Activated naive CD4-positive, alpha-beta T cell treated with anti-CD3 and anti-CD28 coated beads for 36 hours (primary cell): ENCODE data around the gene RAMP1. TPM values are rescaled to one million over a fixed set of nuclear protein-coding genes. Genes with fewer than 3 reads are reported as not detected.
"Not testable (repeated sequence)": the region's sequence is repeated elsewhere in the genome, so short reads cannot be mapped to it uniquely, and the experiment has no call there.

Experiments
- CTCF ChIA-PET: fragments of 350-600 bp; sonication (Branson Sonifier 250); formaldehyde crosslinking; loops from one replicate; lab custom pipeline; 2021; ENCODE audit warnings: antibody characterized with exemption; lab: Charles Lee
- DNase-seq: peaks from one replicate; pipeline ENCODE4 v3.0.0-alpha.2; 2020
- H3K27ac Mint-ChIP-seq: one replicate; pipeline ENCODE4 v1.8.0; 2021; ENCODE audit warnings: mild to moderate bottlenecking, mixed read lengths
- H3K27me3 Mint-ChIP-seq: one replicate; pipeline ENCODE4 v1.8.0; 2021; ENCODE audit warnings: low read depth, mixed read lengths
- H3K36me3 Mint-ChIP-seq: one replicate; pipeline ENCODE4 v1.8.0; 2021; ENCODE audit warnings: low read depth, mixed read lengths
- H3K4me1 Mint-ChIP-seq: one replicate; pipeline ENCODE4 v1.8.0; 2021; ENCODE audit warnings: low read depth, mixed read lengths
- H3K4me3 Mint-ChIP-seq: one replicate; pipeline ENCODE4 v1.8.0; 2021; ENCODE audit warnings: mild to moderate bottlenecking, moderate library complexity, mixed read lengths
- H3K9me3 Mint-ChIP-seq: one replicate; pipeline ENCODE4 v1.8.0; 2021; ENCODE audit warnings: mixed read lengths
- intact Hi-C: fragments of 100-400 bp; cut with micrococcal nuclease; formaldehyde crosslinking; loops from one replicate; pipeline ENCODE4 v1.15.1; 2023
- total RNA-seq, 2 experiments: library from RNA; stranded (reverse); gene quantifications; one replicate each; pipeline ENCODE4 v1.2.3, GENCODE V29; 2021

RAMP1 gene
- total RNA-seq, 2 experiments from 2014 or later = 0.62 to 0.69 TPM

DNA sequence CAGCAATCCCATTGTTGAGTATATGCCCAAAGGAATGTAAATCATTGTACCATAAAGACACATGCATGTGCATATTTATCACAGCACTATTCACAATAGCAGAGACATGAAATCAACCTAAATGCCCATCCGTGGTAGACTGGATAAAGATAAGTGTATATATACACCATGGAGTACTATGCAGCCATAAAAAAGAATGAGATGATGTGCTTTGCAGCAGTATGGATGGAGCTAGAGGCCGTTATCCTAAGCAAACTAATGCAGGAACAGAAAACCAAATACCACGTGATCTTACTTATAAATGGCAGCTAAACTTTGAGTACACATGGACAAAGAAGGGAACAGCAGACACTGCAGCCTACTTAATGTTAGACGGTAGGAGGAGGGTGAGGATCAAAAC is 18.4 kb upstream of the RAMP1 start:
- Mint-ChIP-seq H3K4me3 (no peak overlapping the region), H3K4me1 (no peaks in the 10 kb centered on the region), H3K9me3 (no peaks in the 10 kb centered on the region), H3K27me3 (no peaks in the 10 kb centered on the region), H3K36me3 (no peaks in the 10 kb centered on the region), H3K27ac (no peak overlapping the region)
- CTCF ChIA-PET = no interaction called here
- intact Hi-C loops = no loop called here
- DNase-seq = no peak

DNA sequence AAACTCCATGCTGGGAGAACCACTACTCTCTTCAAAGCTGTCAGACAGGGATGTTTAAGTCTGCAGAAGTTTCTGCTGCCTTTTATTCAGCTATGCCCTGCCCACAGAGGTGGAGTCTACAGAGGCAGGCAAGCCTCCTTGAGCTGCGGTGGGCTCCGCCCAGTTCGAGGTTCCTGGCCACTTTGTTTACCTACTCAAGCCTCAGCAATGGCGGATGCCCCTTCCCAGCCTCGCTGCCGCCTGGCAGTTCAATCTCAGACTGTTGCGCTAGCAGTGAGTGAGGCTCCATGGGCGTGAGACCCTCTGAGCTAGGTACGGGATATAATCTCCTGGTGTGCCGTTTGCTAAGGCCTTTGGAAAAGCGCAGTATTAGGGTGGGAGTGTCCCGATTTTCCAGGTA is 10.5 kb upstream of the RAMP1 start:
- CTCF ChIA-PET = not testable (repeated sequence)

DNA sequence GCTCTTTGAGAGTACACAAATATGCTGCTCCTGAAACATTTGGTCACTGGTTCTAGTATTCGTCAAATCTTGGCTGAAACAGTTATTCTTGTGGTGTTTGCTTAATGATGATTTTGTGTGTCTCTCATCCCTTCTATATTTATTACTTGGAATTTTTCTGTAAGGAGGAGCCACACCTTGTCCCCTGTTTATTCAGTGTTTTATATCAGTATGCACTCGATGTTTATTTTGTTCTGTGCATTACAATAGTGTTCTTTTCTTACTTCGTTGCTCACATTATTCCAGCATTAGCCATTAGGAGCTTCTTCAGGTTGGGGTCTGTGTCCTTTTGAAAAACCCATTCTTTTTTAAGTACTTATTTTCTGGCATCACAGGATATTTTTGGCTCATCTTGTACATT is 5.1 kb upstream of the RAMP1 start:
- CTCF ChIA-PET = interaction anchor here (1.7 kb wide), 1 partner anchor 9 kb away, joined by 5 read pairs; no protein-coding TSS in a partner anchor
- Mint-ChIP-seq H3K4me3 (no peak overlapping the region), H3K9me3 (no peaks in the 10 kb centered on the region), H3K27ac (no peak overlapping the region), H3K36me3 (no peaks in the 10 kb centered on the region), H3K27me3 (peaks cover 10% of the 10 kb centered on the region), H3K4me1 (peaks cover 8% of the 10 kb centered on the region)
- intact Hi-C loops = no loop called here
- no peak for DNase-seq

More for the DNA sequence above, 10.5 kb upstream of the RAMP1 start:
- H3K4me1 Mint-ChIP-seq, intact Hi-C loops, H3K27ac Mint-ChIP-seq, H3K27me3 Mint-ChIP-seq, H3K9me3 Mint-ChIP-seq, H3K4me3 Mint-ChIP-seq, H3K36me3 Mint-ChIP-seq, DNase-seq: not testable (repeated sequence)

DNA sequence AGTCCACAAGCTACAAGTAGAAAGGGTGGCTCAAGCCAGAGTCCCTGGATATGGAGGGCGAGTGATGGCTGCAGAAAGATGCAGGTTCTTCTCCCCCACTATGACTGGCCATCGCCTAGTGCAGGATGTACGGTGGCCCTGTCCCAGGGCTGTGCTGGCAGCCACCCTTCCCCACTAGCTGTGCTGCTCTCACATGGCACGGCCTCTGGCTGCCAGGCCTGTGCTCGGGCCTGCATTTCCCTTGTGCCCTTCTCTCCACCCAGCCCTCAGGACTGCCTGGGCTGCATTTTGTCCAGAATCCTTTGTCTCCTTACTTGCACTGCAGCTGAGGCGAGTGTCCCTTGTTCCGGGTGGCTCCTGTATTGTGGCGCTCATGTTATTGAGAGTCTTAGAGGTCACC is 1.6 kb upstream of the RAMP1 start:
- no peak for DNase-seq
- Mint-ChIP-seq H3K36me3 (no peaks in the 10 kb centered on the region), H3K27ac (no peak overlapping the region), H3K4me3 (no peak overlapping the region), H3K9me3 (no peaks in the 10 kb centered on the region), H3K27me3 (peaks cover 18% of the 10 kb centered on the region), H3K4me1 (peaks cover 16% of the 10 kb centered on the region)
- intact Hi-C loops = loop anchor here (1.0 to 2.0 kb wide), 6 partner anchors 111 to 406 kb away; no protein-coding TSS in a partner anchor
- CTCF ChIA-PET = interaction anchor here (1.0 kb wide), 1 partner anchor 405 kb away, joined by 4 read pairs; no protein-coding TSS in a partner anchor

DNA sequence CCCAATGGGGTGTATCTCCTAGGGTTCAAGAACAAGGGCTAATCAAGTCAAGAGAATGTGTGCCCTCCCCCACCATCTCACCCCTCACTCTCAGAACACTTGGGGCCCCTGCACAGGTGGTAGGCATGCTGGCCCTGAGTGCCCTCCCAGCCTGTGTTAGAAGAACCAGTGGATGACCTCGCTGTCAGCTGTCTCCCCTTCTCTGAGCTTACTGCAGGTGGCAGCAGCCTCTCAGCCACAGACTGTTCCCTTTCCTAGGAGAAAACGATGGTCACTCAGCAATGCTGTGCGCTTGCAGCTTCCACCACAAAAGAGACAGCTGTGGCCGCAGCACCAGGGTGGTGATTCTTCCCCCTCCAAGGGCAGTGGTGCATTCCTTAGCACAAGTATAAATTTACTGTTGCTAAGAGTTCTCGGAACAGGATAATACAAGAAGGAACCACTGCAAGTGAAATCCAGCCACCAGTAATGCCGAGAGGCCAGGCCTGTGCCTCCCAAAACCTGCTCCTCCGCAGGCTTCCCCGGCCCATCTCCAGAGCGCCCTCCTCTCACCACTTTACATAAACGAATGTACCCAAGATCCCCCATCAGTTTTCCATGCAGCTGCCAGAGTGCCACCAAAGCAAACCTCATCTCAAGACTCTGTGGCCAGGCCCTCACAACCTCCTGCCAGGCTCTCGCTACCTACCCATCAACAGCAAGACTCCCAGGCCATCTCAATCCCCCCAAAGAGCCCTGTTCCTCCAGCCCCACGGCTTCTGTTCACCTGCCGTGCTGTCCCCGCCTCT is 935 bp upstream of the RAMP1 start:
- intact Hi-C loops = loop anchor here (1.0 to 2.0 kb wide), 6 partner anchors 110 to 405 kb away; no protein-coding TSS in a partner anchor

DNA sequence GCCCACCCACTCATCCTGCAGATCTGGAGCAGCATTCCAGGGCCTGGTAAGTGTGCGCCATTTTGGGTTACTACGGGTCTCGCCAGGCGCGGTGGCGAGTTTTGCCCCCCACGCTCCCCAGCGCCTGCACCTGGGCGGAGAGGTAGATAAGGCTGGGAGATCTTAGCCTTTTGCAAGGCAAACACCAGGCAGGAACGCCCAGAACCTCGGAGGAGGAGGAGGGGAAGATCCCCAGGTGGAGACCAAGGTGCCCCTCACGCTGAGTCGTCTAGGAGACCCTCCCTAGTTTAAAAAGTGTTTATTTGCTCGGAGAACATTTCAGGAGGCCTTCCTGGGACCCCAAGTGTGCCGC is 365 bp upstream of the RAMP1 start:
- no peaks in the 10 kb centered on the region for H3K36me3 Mint-ChIP-seq
- H3K4me3 Mint-ChIP-seq = peak overlapping the region; percentile 43
- no peak for DNase-seq
- intact Hi-C loops = loop anchor here (2.0 kb wide), 1 partner anchor 248 kb away; no protein-coding TSS in a partner anchor
- H3K27me3 Mint-ChIP-seq = peaks cover 18% of the 10 kb centered on the region
- H3K4me1 Mint-ChIP-seq = peaks cover 16% of the 10 kb centered on the region
- no peaks in the 10 kb centered on the region for H3K9me3 Mint-ChIP-seq
- CTCF ChIA-PET = interaction anchor here (0.6 kb wide), 1 partner anchor 268 kb away, joined by 3 read pairs; no protein-coding TSS in a partner anchor
- H3K27ac Mint-ChIP-seq = no peak overlapping the region

More for the DNA sequence above, 935 bp upstream of the RAMP1 start:
- no peaks in the 10 kb centered on the region for H3K9me3 Mint-ChIP-seq
- no peaks in the 10 kb centered on the region for H3K36me3 Mint-ChIP-seq
- DNase-seq = peak; percentile 72
- peaks cover 18% of the 10 kb centered on the region for H3K27me3 Mint-ChIP-seq
- H3K4me3 Mint-ChIP-seq = peak overlapping the region; percentile 43
- H3K27ac Mint-ChIP-seq = no peak overlapping the region
- peaks cover 16% of the 10 kb centered on the region for H3K4me1 Mint-ChIP-seq
- CTCF ChIA-PET = interaction anchor here (0.6 to 1.0 kb wide), 2 partner anchors 268 to 405 kb away, joined by 3 to 4 read pairs; no protein-coding TSS in a partner anchor

DNA sequence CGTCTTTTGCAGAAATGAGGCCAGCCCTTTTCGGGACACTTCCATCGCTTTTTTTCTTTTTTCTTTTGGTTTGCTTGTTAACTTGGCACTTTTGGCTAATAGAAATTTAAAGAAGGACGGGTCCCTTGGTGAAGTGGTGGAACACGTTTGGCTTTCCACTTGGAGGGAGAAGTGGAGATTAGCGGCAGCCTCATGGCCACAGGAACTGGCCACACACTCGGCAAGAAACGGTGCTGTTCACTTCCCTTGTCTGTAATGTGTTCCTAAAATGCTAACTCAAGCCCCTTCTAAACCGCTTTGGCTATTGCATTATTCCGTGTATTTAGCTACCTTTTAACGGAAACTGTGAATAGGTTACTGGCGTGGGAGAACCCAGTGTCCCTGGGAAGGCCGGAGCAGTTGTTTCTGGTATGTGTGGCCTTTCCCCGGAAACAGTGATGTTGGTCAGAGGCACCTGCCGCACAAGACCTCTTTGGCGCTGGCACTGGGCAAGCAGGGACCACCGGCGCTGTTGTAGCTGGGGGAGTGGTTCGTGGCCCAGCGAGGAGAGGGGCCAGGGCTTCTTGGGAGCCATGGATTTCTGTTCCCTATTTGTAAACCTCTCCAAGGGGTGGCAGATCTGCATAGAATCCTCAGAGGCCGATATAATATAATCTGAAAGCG is 981 bp downstream of the RAMP1 start:
- peak overlapping the region; percentile 61 for H3K4me3 Mint-ChIP-seq
- CTCF ChIA-PET = no interaction called here
- H3K27ac Mint-ChIP-seq = no peak overlapping the region
- H3K27me3 Mint-ChIP-seq = peaks cover 18% of the 10 kb centered on the region
- no peaks in the 10 kb centered on the region for H3K36me3 Mint-ChIP-seq
- intact Hi-C loops = loop anchor here (5.0 kb wide), 1 partner anchor 62 kb away; no protein-coding TSS in a partner anchor
- H3K4me1 Mint-ChIP-seq = peaks cover 16% of the 10 kb centered on the region
- no peaks in the 10 kb centered on the region for H3K9me3 Mint-ChIP-seq
- no peak for DNase-seq

DNA sequence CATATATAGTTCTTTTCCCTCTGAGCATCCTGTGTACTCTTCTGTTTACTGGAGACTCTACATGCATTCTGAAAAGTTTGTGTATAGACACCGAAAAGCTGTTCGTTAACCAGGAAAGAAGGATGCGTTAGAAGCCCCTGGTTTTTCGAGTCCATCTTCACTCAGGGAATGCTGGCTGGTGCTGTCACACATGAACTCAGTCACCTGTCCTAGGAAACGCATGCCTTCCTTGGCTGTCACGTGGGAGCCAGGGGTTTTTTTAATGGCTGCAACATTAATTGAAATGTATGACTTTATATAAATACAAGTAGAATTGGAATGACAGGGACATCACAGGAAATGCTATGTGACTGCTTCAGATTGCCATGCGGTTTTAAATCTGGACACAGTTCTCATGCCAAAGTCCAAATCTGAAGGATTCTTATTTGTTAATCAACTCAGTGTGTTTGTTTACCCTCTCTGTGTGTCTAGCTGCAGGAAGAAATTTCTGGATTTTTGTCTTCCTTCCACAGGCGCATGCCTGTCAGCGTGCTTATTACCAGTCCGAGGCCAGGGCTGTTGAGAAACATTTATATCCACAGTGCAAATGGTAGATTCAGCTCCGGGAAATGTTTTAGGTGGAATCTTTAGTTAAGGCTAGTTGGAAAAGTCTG is 2.6 kb downstream of the RAMP1 start:
- Mint-ChIP-seq H3K27ac (no peak overlapping the region), H3K27me3 (peaks cover 18% of the 10 kb centered on the region), H3K4me3 (no peak overlapping the region), H3K4me1 (peaks cover 16% of the 10 kb centered on the region), H3K36me3 (no peaks in the 10 kb centered on the region), H3K9me3 (no peaks in the 10 kb centered on the region)
- intact Hi-C loops = loop anchor here (5.0 kb wide), 1 partner anchor 60 kb away; no protein-coding TSS in a partner anchor
- CTCF ChIA-PET = interaction anchor here (1.1 kb wide), 1 partner anchor 25 kb away, joined by 5 read pairs; no protein-coding TSS in a partner anchor
- DNase-seq = no peak

DNA sequence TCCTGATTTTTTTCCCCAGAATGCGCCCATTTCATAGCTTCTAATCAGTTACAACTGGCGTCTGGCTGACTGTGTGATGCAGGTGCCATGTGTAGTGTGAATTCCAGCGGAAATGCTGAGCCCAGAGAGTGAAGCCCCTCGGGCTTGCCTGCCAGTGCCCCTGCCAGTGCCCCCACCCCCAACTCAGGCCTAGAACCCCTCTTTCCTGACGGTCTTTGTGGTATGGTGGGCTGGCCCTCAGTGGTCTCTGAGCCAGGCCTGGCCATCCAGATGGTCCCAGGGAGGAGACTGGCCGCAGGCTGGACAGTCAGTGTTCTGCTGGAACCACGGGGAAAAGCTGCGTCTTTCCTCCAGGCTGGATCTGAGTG is 3.1 kb downstream of the RAMP1 start:
- Mint-ChIP-seq H3K4me3 (no peak overlapping the region), H3K4me1 (peaks cover 16% of the 10 kb centered on the region), H3K9me3 (no peaks in the 10 kb centered on the region), H3K36me3 (no peaks in the 10 kb centered on the region), H3K27me3 (peaks cover 18% of the 10 kb centered on the region), H3K27ac (no peak overlapping the region)
- CTCF ChIA-PET = interaction anchor here (1.1 kb wide), 1 partner anchor 25 kb away, joined by 5 read pairs; no protein-coding TSS in a partner anchor
- intact Hi-C loops = loop anchor here (5.0 kb wide), 1 partner anchor 60 kb away; no protein-coding TSS in a partner anchor
- no peak for DNase-seq

DNA sequence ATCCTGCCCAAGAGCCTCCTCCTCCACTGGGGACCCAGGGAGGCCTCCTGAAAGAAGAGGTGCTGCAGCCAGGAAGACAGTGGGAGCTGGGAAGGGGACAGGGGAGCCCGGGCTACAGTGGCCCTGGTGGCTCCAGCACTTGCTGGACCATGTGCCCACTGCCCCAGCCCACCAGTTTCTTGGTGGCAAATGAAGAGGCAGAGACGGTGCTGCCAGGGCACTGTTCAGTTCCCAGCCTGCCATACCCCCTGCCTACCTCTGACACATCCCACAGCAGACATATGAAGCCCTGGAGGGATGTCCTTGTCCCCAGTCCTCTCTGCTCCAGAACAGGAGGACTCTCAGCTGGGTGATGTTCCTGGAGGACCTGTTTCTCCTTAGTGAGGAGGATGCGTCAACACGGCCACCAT is 3.7 kb downstream of the RAMP1 start:
- Mint-ChIP-seq H3K36me3 (no peaks in the 10 kb centered on the region), H3K9me3 (no peaks in the 10 kb centered on the region), H3K4me3 (no peak overlapping the region), H3K27ac (no peak overlapping the region), H3K27me3 (peaks cover 18% of the 10 kb centered on the region), H3K4me1 (peaks cover 16% of the 10 kb centered on the region)
- intact Hi-C loops = loop anchor here (5.0 kb wide), 1 partner anchor 59 kb away; no protein-coding TSS in a partner anchor
- CTCF ChIA-PET = interaction anchor here (1.1 kb wide), 1 partner anchor 26 kb away, joined by 5 read pairs; no protein-coding TSS in a partner anchor
- no peak for DNase-seq

DNA sequence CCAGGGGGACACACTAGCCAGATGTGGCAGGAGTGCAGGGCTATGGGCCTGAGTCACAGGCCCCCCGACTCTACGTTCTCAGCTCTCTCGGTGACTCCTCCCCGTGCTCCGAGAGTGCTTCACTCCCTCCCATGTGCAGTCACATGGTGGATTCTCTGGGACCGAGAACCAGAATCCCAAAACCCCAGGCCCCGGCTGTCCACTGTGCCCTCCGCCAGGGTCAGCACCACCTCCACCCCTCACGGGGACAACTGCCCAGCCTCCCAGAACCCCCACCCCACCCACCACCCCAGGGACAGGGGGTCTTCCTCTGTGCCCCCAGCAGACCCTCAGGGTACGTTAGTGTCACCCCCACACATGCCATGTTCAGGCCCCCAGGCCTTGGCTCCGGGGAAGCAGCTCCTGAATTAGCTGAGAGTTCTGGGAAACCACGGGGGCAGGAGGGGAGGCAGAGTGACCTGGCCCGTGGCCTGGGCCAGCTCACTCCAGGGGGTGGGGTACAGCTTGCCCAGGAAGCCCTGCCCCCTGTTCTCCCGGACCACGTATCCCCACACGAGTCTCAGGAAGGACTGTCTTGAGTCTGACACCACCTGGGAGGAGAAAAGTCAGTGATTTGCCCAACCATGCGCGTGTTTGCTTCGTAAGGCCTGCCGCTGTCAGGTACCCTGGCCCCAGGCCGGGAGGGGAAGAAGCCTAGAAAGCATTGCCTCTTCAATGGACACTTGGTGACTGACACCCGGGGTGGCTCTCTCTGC is 4.4 kb downstream of the RAMP1 start:
- no peak overlapping the region for H3K4me3 Mint-ChIP-seq
- H3K4me1 Mint-ChIP-seq = peaks cover 17% of the 10 kb centered on the region
- H3K27me3 Mint-ChIP-seq = peaks cover 11% of the 10 kb centered on the region
- no peaks in the 10 kb centered on the region for H3K36me3 Mint-ChIP-seq
- DNase-seq = no peak
- intact Hi-C loops = loop anchor here (5.0 kb wide), 1 partner anchor 58 kb away; no protein-coding TSS in a partner anchor
- CTCF ChIA-PET = no interaction called here
- no peaks in the 10 kb centered on the region for H3K9me3 Mint-ChIP-seq
- H3K27ac Mint-ChIP-seq = no peak overlapping the region
